AG09309 (cell line): Measurements from ENCODE around the gene CASR.
"Not testable (repeated sequence)": the region's sequence is repeated elsewhere in the genome, so short reads cannot be mapped to it uniquely, and the experiment has no call there.

Experiments used
- DNase-seq: peaks from one replicate; pipeline ENCODE4 v3.0.0-alpha.2; 2010; ENCODE audit warnings: low read depth
- H3K4me3 ChIP-seq: 2 replicates; pipeline ENCODE4 v1.5.1; 2011; ENCODE audit warnings: mild to moderate bottlenecking, low read depth, low read length, moderate library complexity; ENCODE audit not compliant: control insufficient read depth
- TF ChIP-seq, protein P1 (sequence below): IDR thresholded peaks from 2 replicates; pipeline ENCODE4 v1.5.1; 2011; ENCODE audit warnings: mild to moderate bottlenecking, low read depth, low read length, inconsistent platforms; ENCODE audit not compliant: insufficient read depth, control insufficient read depth; ENCODE audit errors: missing control alignments

CASR gene

DNA sequence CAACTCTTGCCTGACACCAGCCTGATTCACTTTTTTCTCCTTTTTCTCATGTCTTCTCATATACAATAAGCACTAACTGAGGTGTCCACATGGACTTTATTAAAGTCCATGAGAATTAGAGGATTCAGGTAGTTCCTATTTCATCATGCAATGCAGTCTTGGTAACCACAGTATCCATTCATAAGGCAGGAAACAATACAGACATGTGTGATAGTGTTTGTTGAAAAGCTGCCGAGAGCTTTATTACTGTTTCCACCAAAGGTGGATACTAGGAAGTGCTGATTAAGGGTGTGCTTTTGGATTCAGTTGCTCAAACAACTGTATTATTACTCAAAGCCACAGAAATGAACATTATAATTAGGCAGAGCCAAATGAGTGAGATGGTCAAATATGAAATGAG lies 5.3 kb downstream of the CASR start:
- no peak overlapping the region for H3K4me3 ChIP-seq
- TF ChIP-seq, protein P1, sequence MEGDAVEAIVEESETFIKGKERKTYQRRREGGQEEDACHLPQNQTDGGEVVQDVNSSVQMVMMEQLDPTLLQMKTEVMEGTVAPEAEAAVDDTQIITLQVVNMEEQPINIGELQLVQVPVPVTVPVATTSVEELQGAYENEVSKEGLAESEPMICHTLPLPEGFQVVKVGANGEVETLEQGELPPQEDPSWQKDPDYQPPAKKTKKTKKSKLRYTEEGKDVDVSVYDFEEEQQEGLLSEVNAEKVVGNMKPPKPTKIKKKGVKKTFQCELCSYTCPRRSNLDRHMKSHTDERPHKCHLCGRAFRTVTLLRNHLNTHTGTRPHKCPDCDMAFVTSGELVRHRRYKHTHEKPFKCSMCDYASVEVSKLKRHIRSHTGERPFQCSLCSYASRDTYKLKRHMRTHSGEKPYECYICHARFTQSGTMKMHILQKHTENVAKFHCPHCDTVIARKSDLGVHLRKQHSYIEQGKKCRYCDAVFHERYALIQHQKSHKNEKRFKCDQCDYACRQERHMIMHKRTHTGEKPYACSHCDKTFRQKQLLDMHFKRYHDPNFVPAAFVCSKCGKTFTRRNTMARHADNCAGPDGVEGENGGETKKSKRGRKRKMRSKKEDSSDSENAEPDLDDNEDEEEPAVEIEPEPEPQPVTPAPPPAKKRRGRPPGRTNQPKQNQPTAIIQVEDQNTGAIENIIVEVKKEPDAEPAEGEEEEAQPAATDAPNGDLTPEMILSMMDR = no peak
- DNase-seq = no peak

DNA sequence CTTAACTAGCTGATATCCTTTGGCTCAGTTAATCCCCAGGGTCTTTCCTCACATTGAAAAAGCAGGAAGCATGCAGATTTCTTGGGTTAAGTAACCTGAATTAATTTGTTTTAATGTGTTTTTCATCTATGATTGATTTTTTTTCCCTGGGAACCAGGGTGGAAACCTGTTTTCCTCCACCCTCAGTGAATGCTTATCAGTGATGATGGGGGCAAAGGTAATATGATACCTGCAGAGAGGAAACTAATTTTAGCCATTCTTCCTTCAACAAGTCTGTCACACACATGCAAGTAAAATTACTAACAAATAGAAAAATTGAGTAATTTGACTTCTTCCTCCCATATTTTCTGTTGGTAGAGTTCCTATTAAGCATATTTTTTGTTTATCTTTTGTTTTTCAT lies 5.9 kb downstream of the CASR start:
- DNase-seq = no peak
- TF ChIP-seq, protein P1 = no peak
- no peak overlapping the region for H3K4me3 ChIP-seq

DNA sequence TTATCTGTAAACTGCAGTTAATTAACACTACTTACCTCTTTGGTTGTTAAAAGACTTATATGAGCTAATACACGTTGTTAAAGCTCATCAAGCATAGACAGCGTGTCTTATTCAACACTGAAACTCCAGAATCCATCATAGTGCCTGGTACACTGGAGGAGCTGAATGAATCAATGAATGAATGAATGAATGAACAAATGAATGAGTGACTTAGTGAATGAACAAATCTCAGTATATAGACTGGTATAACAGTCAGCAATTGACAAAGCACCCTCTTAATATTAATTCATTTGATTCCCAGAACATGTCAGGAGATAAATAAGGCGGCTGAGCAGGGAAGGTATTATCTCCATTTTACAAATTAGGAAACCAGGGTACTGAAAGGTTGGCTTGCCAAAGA lies 7.1 kb downstream of the CASR start:
- no peak for DNase-seq
- H3K4me3 ChIP-seq = no peak overlapping the region
- TF ChIP-seq, protein P1 = no peak

DNA sequence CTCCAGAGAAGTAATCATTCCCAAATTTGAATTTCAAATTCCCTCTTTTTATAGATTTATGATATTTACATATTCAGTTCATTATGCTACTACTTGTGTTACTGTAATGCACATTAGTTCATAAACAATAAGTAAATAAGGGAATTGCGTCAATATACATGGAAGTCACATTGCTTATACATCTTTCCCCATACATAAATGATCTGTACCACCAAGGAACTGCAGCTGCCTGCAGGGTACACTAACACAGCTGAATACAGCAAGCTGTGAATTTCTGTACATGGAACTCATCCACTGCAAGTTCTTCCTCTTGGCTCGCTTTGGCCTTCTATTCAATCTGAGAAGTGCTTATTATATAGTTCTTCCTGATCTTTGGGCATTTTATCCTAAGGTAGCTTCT lies 15.5 kb downstream of the CASR start:
- TF ChIP-seq, protein P1 = no peak
- H3K4me3 ChIP-seq = no peak overlapping the region
- no peak for DNase-seq

DNA sequence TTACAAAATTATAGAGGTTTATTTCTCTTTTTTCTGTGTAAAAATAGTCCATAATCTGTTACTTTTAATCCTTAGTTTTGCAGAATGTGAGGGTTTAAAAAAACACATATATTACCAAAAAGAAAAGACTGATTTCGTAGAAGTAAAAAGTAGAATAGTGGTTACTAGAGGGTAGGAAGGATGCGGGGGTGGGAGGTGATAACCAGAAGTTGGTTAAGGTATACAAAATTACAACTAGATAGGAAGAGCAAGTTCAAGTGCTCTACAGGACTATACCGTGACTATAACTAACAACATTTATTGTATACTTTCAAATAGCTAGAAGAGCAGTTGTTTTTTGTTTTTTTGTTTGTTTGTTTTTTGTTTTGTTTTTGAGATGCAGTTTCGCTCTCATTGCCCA lies 16.1 kb downstream of the CASR start:
- DNase-seq = no peak
- H3K4me3 ChIP-seq = no peak overlapping the region
- TF ChIP-seq, protein P1 = no peak

DNA sequence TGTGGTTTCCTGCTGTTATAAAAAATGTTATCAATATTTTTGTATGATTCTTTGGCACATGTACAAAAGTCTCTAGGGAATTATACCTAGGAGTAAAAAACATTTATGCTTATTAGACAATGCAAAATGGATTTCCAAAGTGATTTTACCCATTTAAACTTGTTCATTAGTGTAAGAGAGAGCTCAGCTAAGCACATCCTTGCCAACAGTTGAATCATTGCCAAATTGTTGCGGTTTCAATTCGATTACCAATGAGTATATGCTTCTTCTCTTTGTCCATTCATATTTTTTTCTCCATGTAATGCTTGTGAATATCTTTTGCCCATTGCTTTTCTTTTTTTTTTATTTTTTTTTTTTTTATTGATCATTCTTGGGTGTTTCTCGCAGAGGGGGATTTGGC lies 17.2 kb downstream of the CASR start:
- no peak for DNase-seq
- TF ChIP-seq, protein P1 = no peak

DNA sequence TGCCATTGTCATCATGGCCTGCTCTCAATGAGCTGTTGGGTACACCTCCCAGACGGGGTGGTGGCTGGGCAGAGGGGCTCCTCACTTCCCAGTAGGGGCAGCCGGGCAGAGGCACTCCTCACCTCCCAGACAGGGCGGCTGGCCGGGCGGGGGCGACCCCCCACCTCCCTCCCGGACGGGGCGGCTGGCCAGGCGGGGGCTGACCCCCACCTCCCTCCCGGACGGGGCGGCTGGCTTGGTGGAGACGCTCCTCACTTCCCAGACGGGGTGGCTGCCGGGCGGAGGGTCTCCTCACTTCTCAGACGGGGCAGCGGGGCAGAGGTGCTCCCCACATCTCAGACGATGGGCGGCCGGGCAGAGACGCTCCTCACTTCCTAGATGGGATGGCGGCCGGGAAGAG lies 18.0 kb downstream of the CASR start:
- not testable (repeated sequence) for H3K4me3 ChIP-seq, DNase-seq

More for the DNA sequence above, 17.2 kb downstream of the CASR start:
- no peak overlapping the region for H3K4me3 ChIP-seq
